ENCODE data around the gene CDC14A.
"Not testable (repeated sequence)": the region's sequence is repeated elsewhere in the genome, so short reads cannot be mapped to it uniquely, and the experiment has no call there.

Gene CDC14A

GRCh38 chr1:100328133-100328532, 24.2 kb upstream of the CDC14A start:
- no peak for TF ChIP-seq Cebpa-rat (IDR thresholded peaks at IDR 0.05)
- H3K9ac ChIP-seq, result no peak overlapping the region

GRCh38 chr1:100331146-100331545, 21.2 kb upstream of the CDC14A start:
- H3K9me3 ChIP-seq (replicated peaks in 1 of 11); H3K27ac ChIP-seq; H3K27me3 ChIP-seq; H4K20me1 ChIP-seq; H3K36me3 ChIP-seq; H3K4me3 ChIP-seq; H3K9ac ChIP-seq; H3K4me1 ChIP-seq; H3K4me2 ChIP-seq: not testable (repeated sequence)

More at GRCh38 chr1:100328133-100328532, 24.2 kb upstream of the CDC14A start:
- Histone ChIP-seq H3K9me3 (replicated peaks in 1 of 11) (no peaks in the 10 kb centered on the region), H3K4me3 (no peak overlapping the region), H3K36me3 (no peaks in the 10 kb centered on the region), H3K27ac (no peak overlapping the region), H3K27me3 (no peaks in the 10 kb centered on the region), H3K4me1 (no peaks in the 10 kb centered on the region), H3K4me2 (no peak overlapping the region), H4K20me1 (no peaks in the 10 kb centered on the region)

DNA sequence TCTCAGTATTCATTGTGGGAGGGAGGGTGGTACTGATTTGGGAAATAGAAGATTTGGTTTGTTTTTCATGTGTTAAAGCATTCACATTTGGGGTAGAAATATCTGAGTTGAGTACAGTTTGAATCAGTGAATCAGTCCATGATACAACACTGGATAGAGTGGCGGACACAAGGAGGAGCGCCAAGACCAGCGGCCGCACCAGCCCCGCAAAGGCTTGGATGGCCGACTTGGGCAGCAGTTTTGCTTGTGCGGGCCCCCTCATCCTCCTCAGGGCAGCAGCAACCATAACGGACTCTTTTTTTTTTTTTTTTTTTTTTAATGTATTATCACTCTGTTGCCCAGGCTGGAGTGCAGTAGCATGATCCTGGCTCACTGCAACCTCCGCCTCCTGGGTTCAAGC, 20.0 kb upstream of the CDC14A start:
- H3K9me3 ChIP-seq (replicated peaks in 1 of 11), result no peaks in the 10 kb centered on the region
- no peaks in the 10 kb centered on the region for H3K27me3 ChIP-seq
- H3K27ac ChIP-seq, result no peak overlapping the region
- no peak overlapping the region for H3K4me3 ChIP-seq
- H3K4me2 ChIP-seq, result no peak overlapping the region
- no peaks in the 10 kb centered on the region for H3K4me1 ChIP-seq
- no peak overlapping the region for H3K9ac ChIP-seq
- no peak for TF ChIP-seq Cebpa-rat (IDR thresholded peaks at IDR 0.05)
- H4K20me1 ChIP-seq, result no peaks in the 10 kb centered on the region
- H3K36me3 ChIP-seq, result no peaks in the 10 kb centered on the region

DNA sequence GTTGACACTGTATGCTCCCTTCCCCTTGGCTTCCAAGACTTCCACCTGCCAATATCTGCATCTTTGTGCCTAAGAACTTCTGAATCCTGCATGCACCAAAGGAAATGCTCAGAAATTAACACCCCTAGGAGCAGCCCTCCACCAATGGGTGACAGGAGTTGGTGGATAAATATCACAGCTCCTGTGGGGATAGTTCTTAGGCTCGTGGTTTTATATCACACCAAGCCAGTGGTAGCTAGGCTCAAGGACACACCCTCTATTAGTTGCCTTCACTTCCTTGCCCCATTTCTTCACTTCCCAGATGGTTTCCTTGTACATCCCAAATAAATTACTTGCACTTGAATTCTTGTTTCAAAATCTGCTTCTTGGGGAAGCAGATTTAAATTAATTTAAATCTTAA, 16.9 kb upstream of the CDC14A start:
- H3K27ac ChIP-seq, result no peak overlapping the region
- no peak for TF ChIP-seq Cebpa-rat (IDR thresholded peaks at IDR 0.05)
- H4K20me1 ChIP-seq, result no peaks in the 10 kb centered on the region
- H3K9ac ChIP-seq, result no peak overlapping the region
- no peaks in the 10 kb centered on the region for H3K4me1 ChIP-seq
- no peak overlapping the region for H3K4me3 ChIP-seq
- no peak overlapping the region for H3K4me2 ChIP-seq
- H3K27me3 ChIP-seq, result no peaks in the 10 kb centered on the region
- H3K36me3 ChIP-seq, result no peaks in the 10 kb centered on the region
- H3K9me3 ChIP-seq (replicated peaks in 1 of 11), result no peaks in the 10 kb centered on the region

DNA sequence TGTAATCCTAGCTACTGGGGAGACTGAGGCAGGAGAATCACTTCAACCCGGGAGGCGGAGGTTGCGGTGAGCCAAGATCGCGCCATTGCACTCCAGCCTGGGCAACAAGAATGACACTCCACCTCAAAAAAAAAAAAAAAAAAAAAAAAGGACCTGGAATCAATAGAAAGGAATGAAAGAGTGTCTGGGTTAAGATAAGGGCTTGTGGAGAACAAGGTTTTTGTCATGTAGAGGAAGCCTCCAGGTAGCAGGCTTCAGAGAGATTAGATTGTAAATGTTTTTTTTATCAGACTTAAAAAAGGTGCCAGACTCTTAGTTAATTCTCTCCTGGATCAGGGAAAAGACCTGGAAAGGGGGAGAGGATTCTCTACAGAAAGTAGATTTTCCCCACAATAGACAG, 14.4 kb upstream of the CDC14A start:
- H3K36me3 ChIP-seq; H4K20me1 ChIP-seq; H3K4me2 ChIP-seq; H3K27ac ChIP-seq; H3K9ac ChIP-seq; H3K4me3 ChIP-seq; H3K9me3 ChIP-seq (replicated peaks in 1 of 11); H3K4me1 ChIP-seq; H3K27me3 ChIP-seq: not testable (repeated sequence)

GRCh38 chr1:100339735-100340134, 12.6 kb upstream of the CDC14A start:
- H3K4me3 ChIP-seq; H3K9ac ChIP-seq; H3K4me1 ChIP-seq; H3K36me3 ChIP-seq; H3K27me3 ChIP-seq; H3K4me2 ChIP-seq; H4K20me1 ChIP-seq; H3K9me3 ChIP-seq (replicated peaks in 1 of 11); H3K27ac ChIP-seq: not testable (repeated sequence)

GRCh38 chr1:100340494-100340893, 11.8 kb upstream of the CDC14A start:
- H4K20me1 ChIP-seq, result no peaks in the 10 kb centered on the region
- no peaks in the 10 kb centered on the region for H3K9me3 ChIP-seq (replicated peaks in 1 of 11)
- H3K27me3 ChIP-seq, result no peaks in the 10 kb centered on the region
- no peak for TF ChIP-seq Cebpa-rat (IDR thresholded peaks at IDR 0.05)
- no peaks in the 10 kb centered on the region for H3K4me1 ChIP-seq
- H3K4me2 ChIP-seq, result no peak overlapping the region
- no peak overlapping the region for H3K27ac ChIP-seq
- no peak overlapping the region for H3K4me3 ChIP-seq
- H3K9ac ChIP-seq, result no peak overlapping the region
- no peaks in the 10 kb centered on the region for H3K36me3 ChIP-seq

DNA sequence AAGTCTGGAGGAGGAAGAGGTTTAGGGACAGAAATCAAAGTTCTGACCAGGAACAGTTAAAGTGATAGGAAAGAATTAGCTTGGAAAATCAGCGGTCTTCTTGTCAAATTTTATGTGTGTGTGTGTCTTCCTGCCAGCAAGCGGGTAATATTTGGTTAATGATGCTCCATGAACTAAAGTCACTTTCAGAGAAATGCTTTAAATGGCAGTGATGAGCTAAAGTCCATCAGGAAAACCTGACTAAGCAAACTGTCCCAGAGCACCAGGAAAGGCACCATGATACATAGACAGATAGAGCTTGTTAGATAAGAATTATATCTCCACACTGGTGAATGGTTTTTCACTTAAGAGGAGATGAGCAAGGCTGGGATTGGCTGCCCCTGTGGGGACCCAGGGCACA, 10.0 kb upstream of the CDC14A start:
- Histone ChIP-seq H3K4me3 (no peak overlapping the region), H3K27ac (no peak overlapping the region), H3K9me3 (replicated peaks in 1 of 11) (no peaks in the 10 kb centered on the region), H3K27me3 (no peaks in the 10 kb centered on the region), H3K4me2 (no peak overlapping the region), H3K9ac (no peak overlapping the region), H3K4me1 (peaks cover 0 to 4% (median 3%) of the 10 kb centered on the region in 10 experiments; a peak in 5 of 20 replicates), H4K20me1 (no peaks in the 10 kb centered on the region), H3K36me3 (no peaks in the 10 kb centered on the region)
- no peak for TF ChIP-seq Cebpa-rat (IDR thresholded peaks at IDR 0.05)

GRCh38 chr1:100343897-100344296, 8.4 kb upstream of the CDC14A start:
- no peak overlapping the region for H3K4me2 ChIP-seq
- H3K4me1 ChIP-seq, result peaks cover 0 to 5% (median 3%) of the 10 kb centered on the region in 10 experiments; a peak in 5 of 20 replicates
- H3K9ac ChIP-seq, result no peak overlapping the region
- H3K4me3 ChIP-seq, result no peak overlapping the region
- no peaks in the 10 kb centered on the region for H3K9me3 ChIP-seq (replicated peaks in 1 of 11)
- TF ChIP-seq Cebpa-rat (IDR thresholded peaks at IDR 0.05), result no peak
- H4K20me1 ChIP-seq, result no peaks in the 10 kb centered on the region
- H3K27ac ChIP-seq, result no peak overlapping the region
- no peaks in the 10 kb centered on the region for H3K27me3 ChIP-seq
- no peaks in the 10 kb centered on the region for H3K36me3 ChIP-seq

- no peaks in the 10 kb centered on the region for H3K9me3 ChIP-seq (replicated peaks in 1 of 11)
- TF ChIP-seq Cebpa-rat (IDR thresholded peaks at IDR 0.05), result no peak
- no peaks in the 10 kb centered on the region for H4K20me1 ChIP-seq
- H3K36me3 ChIP-seq, result no peaks in the 10 kb centered on the region
- H3K27ac ChIP-seq, result no peak overlapping the region
- H3K4me3 ChIP-seq, result no peak overlapping the region
- no peak overlapping the region for H3K4me2 ChIP-seq
- no peak overlapping the region for H3K9ac ChIP-seq
- H3K27me3 ChIP-seq, result no peaks in the 10 kb centered on the region
- peaks cover 0 to 5% (median 3%) of the 10 kb centered on the region in 10 experiments; a peak in 5 of 20 replicates for H3K4me1 ChIP-seq
Measured at GRCh38 chr1:100344774-100345173, 7.5 kb upstream of the CDC14A start.

GRCh38 chr1:100346387-100346786, 5.9 kb upstream of the CDC14A start:
- H3K9ac ChIP-seq, result no peak overlapping the region
- H3K9me3 ChIP-seq (replicated peaks in 1 of 11), result no peaks in the 10 kb centered on the region
- H3K4me3 ChIP-seq, result no peak overlapping the region
- peaks cover 0 to 11% (median 5%) of the 10 kb centered on the region in 10 experiments; a peak in 9 of 20 replicates for H3K4me1 ChIP-seq
- no peak overlapping the region for H3K27ac ChIP-seq
- H3K36me3 ChIP-seq, result no peaks in the 10 kb centered on the region
- H3K27me3 ChIP-seq, result no peaks in the 10 kb centered on the region
- H3K4me2 ChIP-seq, result no peak overlapping the region
- TF ChIP-seq Cebpa-rat (IDR thresholded peaks at IDR 0.05), result no peak
- no peaks in the 10 kb centered on the region for H4K20me1 ChIP-seq

Measured in BLaER1 treated with 17β-estradiol and CSF1 and Interleukin-3, amounts not matched to agents 10 nM and 100 nM (cell line).